T-helper 2 cell treated with Interferon-gamma antibody and Interleukin-4, amounts not matched to agents 5 μg/mL and 100 μg/mL, for 36 hours (primary cell): Measurements from ENCODE around the gene PRKAR1B.
A peak's percentile ranks its signal among the peaks of the same experiment; 100 is the strongest.

ENCODE experiments used
- DNase-seq: peaks from one replicate; pipeline ENCODE4 v3.0.0; 2021; ENCODE audit warnings: low spot score
- H3K27ac Mint-ChIP-seq: one replicate; pipeline ENCODE4 v1.8.0; 2021; ENCODE audit warnings: mild to moderate bottlenecking, mixed read lengths
- H3K27me3 Mint-ChIP-seq: one replicate; pipeline ENCODE4 v1.8.0; 2021; ENCODE audit warnings: low read depth, mixed read lengths
- H3K36me3 Mint-ChIP-seq: one replicate; pipeline ENCODE4 v1.8.0; 2021; ENCODE audit warnings: low read depth, mixed read lengths
- H3K4me1 Mint-ChIP-seq: one replicate; pipeline ENCODE4 v1.8.0; 2021; ENCODE audit warnings: low read depth, mixed read lengths
- H3K4me3 Mint-ChIP-seq: one replicate; pipeline ENCODE4 v1.8.0; 2022; ENCODE audit warnings: mild to moderate bottlenecking, moderate library complexity, mixed read lengths
- H3K9me3 Mint-ChIP-seq: one replicate; pipeline ENCODE4 v1.8.0; 2021; ENCODE audit warnings: mixed read lengths

Gene PRKAR1B

DNA sequence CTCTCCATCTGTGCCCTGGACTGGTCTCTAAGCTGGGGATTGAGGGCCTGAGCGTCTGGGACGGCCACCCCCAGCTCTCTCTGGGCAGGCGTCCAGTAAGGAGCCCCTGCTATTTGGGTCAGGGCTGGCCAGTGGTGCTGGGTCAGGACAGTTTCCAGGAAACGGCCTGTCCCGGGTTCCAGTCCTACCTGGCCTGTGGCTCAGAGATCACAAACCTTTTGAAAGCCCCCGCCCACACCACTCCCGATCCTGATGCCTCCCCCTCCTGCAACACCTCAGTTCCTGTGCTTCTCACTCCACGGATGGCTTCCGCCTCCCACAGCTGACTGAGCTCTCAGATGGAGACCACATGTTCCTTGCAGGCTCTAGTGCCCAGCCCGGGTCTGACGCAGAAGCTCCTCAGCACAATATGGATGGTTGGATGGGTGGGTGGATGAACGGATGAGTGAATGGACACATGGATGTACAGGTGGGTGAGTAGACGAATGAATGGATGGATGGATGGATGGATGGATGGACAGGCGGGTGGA lies 115.7 kb downstream of the PRKAR1B start:
- H3K4me1 Mint-ChIP-seq, result peaks cover 30% of the 10 kb centered on the region
- H3K27ac Mint-ChIP-seq, result peak overlapping the region; percentile 70
- H3K36me3 Mint-ChIP-seq, result peaks cover 16% of the 10 kb centered on the region
- peaks cover 6% of the 10 kb centered on the region for H3K9me3 Mint-ChIP-seq
- H3K27me3 Mint-ChIP-seq, result no peaks in the 10 kb centered on the region
- no peak for DNase-seq
- H3K4me3 Mint-ChIP-seq, result no peak overlapping the region

DNA sequence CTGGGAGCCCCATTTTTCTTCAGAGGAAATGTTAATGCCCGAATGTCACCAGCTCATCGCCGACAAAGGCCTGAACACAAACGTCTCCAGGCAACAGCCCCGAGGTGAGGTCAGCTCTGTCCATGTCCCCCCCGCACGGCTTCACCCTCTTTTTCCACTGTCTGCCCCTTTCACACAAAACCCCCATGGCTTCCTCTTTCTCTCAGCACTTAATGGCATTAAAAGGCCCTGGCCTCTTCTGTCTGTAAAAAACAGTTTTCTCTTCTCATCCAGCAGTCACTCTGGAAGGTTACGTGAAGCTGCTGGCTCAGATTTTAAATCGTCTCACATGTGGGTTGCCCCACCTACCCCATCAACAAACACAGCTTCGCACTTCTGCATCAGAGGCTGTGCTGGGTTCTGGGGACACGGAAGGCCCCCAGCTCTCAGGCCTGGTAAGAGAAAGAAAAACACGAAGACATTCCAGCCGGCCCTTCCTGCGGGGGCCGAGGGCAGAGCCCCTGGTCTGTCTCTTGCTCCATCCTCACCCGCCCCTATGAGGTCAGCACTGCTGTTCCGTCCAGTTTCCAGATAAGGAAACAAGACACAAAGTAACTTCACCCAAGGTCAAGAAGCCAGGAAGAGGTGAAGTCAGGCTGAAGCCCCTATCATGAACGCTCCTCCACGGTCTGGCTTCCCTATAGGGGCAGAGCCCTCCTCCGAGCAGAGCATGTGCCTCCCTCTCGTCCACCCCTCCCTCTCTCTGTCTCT lies 116.4 kb downstream of the PRKAR1B start:
- Mint-ChIP-seq H3K27ac (peak overlapping the region; percentile 70), H3K4me3 (no peak overlapping the region), H3K9me3 (peaks cover 6% of the 10 kb centered on the region), H3K36me3 (peaks cover 20% of the 10 kb centered on the region), H3K4me1 (peaks cover 31% of the 10 kb centered on the region), H3K27me3 (no peaks in the 10 kb centered on the region)
- no peak for DNase-seq

DNA sequence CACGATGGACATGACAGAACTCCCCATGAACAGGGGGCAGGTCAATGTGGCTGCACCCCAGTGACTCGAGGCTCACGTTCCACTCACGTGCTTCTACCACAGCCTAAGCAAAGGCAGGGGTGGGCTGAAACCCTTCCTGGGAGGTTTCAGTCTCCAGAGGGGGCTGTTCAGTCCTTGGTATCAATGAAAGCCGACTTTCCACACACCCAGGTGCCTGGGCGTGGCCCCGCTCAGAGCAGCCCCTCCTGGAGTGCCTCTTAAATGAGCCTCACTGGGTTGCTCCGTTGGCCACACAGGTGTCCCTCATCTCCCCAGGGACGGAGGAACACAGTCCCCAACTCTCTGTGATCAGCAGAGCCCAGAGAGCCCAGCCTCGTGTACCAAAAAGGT lies 116.9 kb downstream of the PRKAR1B start:
- H3K9me3 Mint-ChIP-seq, result peaks cover 6% of the 10 kb centered on the region
- no peak overlapping the region for H3K4me3 Mint-ChIP-seq

DNA sequence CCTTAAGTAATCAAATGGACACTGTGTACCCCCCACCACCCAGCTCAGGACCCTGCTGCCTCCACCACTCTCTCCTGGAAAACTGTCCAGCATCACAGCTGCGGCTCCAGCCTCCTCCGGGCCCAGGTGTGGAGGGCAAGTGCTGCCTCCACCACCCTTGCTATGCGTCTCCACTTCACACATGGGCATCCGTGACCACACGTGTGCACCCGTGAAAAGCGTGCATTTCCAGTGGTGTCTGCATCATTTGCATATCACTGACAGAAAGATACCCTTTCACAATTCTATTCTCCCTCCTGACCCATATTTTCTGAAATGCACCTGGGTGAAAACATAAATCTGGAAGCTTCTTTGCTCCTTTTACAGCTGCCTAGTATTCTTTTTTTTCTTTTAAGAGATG lies 117.7 kb downstream of the PRKAR1B start:
- Mint-ChIP-seq H3K27ac (peak overlapping the region; percentile 52), H3K9me3 (peaks cover 6% of the 10 kb centered on the region), H3K4me3 (peak overlapping the region; percentile 24), H3K27me3 (no peaks in the 10 kb centered on the region), H3K36me3 (peaks cover 27% of the 10 kb centered on the region), H3K4me1 (peaks cover 37% of the 10 kb centered on the region)
- no peak for DNase-seq

More for the DNA sequence above, 116.9 kb downstream of the PRKAR1B start:
- Mint-ChIP-seq H3K27ac (peak overlapping the region; percentile 70), H3K27me3 (no peaks in the 10 kb centered on the region), H3K36me3 (peaks cover 21% of the 10 kb centered on the region), H3K4me1 (peaks cover 31% of the 10 kb centered on the region)
- no peak for DNase-seq

DNA sequence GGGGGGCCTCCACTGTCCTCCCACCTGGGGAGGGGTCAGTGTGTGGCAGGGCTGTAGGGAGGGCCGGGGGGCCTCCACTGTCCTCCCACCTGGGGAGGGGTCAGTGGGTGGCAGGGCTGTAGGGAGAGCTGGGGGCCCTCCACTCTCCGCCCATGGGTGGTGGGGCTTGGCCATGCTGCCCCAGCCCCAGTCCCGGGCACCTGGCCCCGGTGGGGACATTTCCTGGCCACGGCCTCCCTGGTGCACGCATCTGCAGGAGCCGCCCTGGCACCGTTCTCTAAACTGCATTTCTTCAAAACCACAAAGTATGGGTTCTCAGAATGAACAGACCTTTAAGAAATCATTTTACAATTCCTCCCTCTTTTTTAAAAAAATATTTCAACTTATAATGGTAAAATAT lies 118.1 kb downstream of the PRKAR1B start:
- peak overlapping the region; percentile 52 for H3K27ac Mint-ChIP-seq
- H3K9me3 Mint-ChIP-seq, result peaks cover 6% of the 10 kb centered on the region
- no peaks in the 10 kb centered on the region for H3K27me3 Mint-ChIP-seq
- H3K4me3 Mint-ChIP-seq, result no peak overlapping the region
- H3K36me3 Mint-ChIP-seq, result peaks cover 29% of the 10 kb centered on the region
- peaks cover 40% of the 10 kb centered on the region for H3K4me1 Mint-ChIP-seq
- no peak for DNase-seq

DNA sequence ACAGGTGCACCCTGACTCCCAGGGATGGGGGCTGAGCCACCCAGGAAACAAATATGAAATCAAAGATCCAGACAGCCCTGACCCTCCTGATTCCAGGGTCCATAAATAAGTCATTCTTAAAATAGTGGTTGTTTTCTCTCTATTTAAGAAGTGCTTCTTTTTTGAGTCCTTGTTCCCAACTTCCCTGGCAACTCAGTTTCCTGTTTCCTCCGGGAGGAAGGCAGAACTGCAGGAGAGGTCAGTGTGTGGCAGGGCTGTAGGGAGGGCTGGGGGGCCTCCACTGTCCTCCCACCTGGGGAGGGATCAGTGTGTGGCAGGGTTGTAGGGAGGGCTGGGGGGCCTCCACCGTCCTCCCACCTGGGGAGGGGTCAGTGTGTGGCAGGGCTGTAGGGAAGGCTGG lies 118.7 kb downstream of the PRKAR1B start:
- H3K4me3 Mint-ChIP-seq, result no peak overlapping the region
- peak overlapping the region; percentile 67 for H3K27ac Mint-ChIP-seq
- H3K9me3 Mint-ChIP-seq, result peaks cover 6% of the 10 kb centered on the region
- no peaks in the 10 kb centered on the region for H3K27me3 Mint-ChIP-seq
- H3K36me3 Mint-ChIP-seq, result peaks cover 30% of the 10 kb centered on the region
- no peak for DNase-seq
- H3K4me1 Mint-ChIP-seq, result peaks cover 39% of the 10 kb centered on the region

DNA sequence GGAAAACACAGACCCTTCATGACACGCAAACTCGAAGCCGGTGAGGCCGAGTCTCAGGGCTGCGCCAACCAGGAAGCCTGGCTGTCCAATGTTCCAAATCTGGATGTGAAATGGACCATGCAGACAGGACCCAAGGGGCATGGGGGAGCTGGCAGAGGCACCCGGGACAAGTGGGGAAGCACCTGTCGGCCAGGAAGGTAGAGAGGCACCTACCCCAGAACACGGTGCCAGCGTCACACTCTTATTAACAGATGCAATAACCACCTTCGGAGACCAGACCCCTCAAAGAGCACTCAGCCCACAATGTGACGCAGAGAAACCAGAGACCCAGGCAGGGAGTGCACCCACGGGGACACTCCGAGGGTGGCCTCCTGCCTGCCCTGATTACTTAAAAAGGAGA lies 119.1 kb downstream of the PRKAR1B start:
- no peak overlapping the region for H3K4me3 Mint-ChIP-seq

DNA sequence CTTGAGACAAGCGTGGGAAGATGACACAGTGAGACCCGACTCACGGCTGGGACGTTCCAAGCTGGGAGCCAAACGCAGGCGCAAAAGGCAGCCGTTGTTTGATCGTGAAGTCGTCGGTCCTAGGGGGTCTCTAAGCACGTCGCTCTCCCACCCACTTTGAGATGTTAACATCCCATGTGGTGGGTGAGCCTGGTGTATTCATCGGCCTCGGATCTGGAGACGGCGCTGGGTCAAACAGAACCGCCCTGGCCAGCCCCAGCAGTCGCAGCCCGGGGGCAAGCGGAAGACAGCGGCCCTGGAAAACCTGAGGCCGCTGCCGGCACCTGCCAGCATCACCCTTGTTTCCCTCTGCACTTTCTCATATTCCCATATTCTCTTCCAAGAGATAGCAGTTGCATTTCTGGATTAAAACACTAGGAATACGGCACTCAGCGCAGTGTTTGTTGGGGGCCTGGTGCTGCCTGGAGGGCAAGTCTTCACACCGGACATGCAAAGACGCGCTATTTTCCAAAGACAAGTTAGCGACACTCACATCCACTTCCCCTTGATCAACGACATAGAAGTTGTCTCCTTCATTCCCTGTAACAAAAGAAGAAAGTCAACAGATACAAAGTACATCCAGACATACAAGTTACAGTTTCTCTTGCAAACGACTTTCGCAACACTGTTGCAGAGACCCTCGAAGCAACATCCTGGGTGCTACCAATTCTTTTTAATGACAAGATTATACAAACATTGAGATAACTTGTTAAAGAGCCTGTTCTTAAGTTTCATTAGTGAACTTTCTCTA lies 121.2 kb downstream of the PRKAR1B start:
- Mint-ChIP-seq H3K27ac (peak overlapping the region; percentile 57), H3K27me3 (no peaks in the 10 kb centered on the region), H3K4me3 (no peak overlapping the region), H3K36me3 (peaks cover 21% of the 10 kb centered on the region), H3K4me1 (peaks cover 53% of the 10 kb centered on the region), H3K9me3 (no peaks in the 10 kb centered on the region)
- no peak for DNase-seq

More for the DNA sequence above, 119.1 kb downstream of the PRKAR1B start:
- no peak for DNase-seq
- H3K27me3 Mint-ChIP-seq, result no peaks in the 10 kb centered on the region
- peaks cover 34% of the 10 kb centered on the region for H3K36me3 Mint-ChIP-seq
- H3K9me3 Mint-ChIP-seq, result peaks cover 6% of the 10 kb centered on the region
- peak overlapping the region; percentile 67 for H3K27ac Mint-ChIP-seq
- peaks cover 42% of the 10 kb centered on the region for H3K4me1 Mint-ChIP-seq

DNA sequence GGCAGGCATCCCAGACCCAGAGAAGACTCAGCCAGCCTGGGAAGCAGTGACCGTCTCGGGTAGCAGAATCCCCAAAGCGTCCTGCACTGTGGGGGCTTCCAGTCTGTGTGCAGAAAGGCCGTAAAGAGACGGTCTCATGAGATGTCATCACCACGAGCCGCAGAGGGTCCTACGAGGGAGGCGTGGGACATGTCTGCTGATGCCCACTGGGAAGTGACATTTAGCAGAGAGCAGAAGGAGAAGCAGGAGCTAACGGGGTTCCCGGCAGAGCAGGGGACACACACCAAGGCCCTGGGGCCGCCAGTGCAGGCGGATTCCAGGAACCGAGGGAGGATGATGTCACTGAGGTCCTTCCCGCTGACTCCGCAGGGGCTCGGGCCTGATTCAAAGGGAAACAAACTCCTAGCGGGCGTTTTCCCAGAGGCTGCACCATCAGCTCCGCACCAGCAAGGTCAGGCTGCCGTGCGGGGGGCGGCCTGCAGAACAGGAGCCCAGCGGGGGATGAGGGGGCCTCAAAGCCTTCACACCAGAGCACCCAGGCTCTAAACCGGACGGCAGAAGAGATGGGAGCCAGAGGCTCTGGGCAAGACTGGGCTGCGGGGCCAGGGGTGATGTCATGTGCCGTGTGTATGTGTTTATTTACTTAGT lies 122.1 kb downstream of the PRKAR1B start:
- Mint-ChIP-seq H3K27ac (peak overlapping the region; percentile 98), H3K36me3 (peaks cover 21% of the 10 kb centered on the region), H3K9me3 (no peaks in the 10 kb centered on the region), H3K27me3 (no peaks in the 10 kb centered on the region), H3K4me1 (peaks cover 49% of the 10 kb centered on the region), H3K4me3 (peak overlapping the region; percentile 97)
- DNase-seq, result no peak

DNA sequence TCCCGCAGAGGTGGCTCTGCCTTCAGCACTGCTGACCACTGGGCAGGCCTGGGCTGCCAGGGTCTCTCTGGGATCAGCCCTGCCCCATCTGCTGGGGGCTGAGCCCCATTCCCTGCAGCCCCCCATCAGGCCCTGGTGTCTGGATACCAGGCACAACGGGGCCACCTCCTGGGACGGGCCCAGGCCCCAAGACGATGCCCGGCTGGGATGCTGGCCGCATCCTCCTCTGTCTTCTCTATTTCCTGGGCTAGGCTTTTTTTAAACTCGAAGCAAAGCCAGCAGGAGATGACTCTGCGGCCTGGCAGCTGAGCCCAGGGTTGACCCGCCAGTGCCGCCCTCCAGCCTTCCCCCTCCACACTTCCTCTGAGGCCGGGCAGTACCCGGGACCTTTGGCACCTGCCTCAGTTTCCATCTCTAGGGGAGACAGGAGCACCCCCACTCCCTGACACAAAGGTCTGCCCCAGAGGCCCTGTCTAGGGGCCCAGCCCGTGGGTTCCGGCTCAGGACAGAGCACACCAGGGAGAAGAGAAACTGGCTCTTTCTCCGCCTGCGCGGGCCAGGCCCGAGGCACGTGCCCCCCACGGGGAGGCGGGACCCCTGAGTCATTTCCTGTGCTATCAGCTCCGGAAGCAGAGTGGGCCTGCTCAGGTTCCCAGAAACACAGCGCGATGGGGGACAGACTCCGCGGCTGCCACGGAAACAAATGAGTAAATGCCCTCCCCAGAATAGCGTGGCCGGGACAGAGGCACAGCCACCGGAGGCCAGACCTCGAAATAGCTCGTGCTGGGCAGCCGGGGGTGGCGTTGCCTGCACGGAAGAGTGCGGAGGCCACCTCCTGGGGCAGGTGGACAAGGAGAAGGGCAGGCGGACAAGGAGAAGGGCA lies 122.8 kb downstream of the PRKAR1B start:
- Mint-ChIP-seq H3K27me3 (no peaks in the 10 kb centered on the region), H3K9me3 (no peaks in the 10 kb centered on the region), H3K4me3 (peak overlapping the region; percentile 97), H3K4me1 (peaks cover 44% of the 10 kb centered on the region), H3K27ac (peak overlapping the region; percentile 98), H3K36me3 (peaks cover 19% of the 10 kb centered on the region)
- peak; percentile 95 for DNase-seq

DNA sequence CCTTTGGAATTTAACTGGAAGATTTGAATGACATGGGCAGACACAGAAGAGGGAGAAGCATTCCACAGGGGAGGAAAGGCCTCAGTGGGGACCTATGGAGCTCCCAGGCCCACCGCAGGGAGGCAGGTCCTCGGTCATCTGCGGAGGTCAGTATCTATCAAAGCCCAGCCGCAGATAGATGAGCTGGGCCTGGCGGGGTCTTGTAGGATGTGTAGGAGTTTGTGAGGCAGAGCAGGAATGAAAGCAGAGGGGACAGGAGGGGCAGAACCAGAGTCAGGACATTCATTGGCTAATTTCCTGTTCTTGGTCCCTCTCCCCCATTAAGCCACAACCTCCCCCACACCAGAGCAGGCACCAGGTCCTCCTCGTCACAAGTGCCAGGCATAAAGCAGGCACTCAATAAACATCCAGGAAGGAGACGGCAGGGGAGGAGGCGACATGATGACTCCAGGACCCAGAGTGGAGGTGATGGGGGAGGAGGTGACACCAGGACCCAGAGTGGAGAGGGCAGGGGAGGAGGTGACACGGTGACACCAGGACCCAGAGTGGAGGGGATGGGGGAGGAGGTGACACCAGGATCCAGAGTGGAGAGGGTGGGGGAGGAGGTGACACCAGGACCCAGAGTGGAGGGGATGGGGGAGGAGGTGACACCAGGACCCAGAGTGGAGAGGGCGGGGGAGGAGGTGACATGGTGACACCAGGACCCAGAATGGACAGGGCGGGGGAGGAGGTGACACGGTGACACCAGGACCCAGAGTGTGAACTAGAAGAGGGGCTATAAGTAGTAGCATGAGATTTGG lies 123.7 kb downstream of the PRKAR1B start:
- Mint-ChIP-seq H3K4me3 (peak overlapping the region; percentile 97), H3K36me3 (peaks cover 19% of the 10 kb centered on the region), H3K4me1 (peaks cover 40% of the 10 kb centered on the region), H3K9me3 (no peaks in the 10 kb centered on the region), H3K27ac (peak overlapping the region; percentile 98), H3K27me3 (no peaks in the 10 kb centered on the region)
- DNase-seq, result peak; percentile 36

DNA sequence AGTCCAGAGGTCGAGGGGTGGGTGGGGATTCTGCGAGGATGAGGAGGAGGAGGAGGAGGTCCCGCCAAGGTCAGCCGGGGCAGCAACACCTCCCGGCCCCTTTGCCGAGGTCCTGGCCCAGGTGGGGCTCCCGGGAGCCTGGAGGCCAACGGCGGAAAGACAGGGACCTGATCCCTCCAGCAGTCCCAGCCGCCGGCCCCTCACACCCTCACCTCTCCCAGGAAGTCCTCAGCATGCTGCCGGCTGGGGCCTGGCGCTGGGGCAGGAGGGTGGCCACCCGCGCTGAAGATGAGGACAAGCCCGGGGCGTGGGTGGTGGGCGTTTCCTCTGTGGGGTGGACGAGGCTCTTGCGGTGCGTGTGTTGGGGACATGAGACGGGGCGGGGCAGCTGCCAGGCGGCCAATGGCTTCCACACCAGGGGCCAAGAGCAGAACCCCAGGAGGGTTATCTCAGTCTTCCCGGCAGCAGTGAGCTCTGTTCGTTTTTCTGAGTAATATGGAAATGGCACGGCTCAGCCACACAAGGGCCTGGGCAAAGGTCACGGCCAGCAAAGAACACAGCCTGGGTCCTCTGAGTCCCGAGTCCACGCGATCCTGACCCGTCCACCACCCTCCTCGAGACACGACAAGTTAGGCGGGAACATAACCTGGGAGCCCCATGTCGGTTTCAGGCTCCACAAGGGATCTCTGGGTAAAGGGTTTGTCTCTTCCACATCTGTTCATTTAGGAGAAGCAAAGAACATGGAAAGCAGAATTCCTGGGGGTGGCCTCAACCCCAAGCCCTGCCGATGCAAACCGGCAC lies 124.5 kb downstream of the PRKAR1B start:
- H3K27me3 Mint-ChIP-seq, result no peaks in the 10 kb centered on the region
- H3K27ac Mint-ChIP-seq, result peak overlapping the region; percentile 98
- peaks cover 34% of the 10 kb centered on the region for H3K4me1 Mint-ChIP-seq
- peaks cover 19% of the 10 kb centered on the region for H3K36me3 Mint-ChIP-seq
- peak overlapping the region; percentile 68 for H3K4me3 Mint-ChIP-seq
- H3K9me3 Mint-ChIP-seq, result no peaks in the 10 kb centered on the region
- peak; percentile 70 for DNase-seq
